Stimulated activated CD8-positive, alpha-beta memory T cell treated with anti-CD3 and anti-CD28 coated beads, Interleukin-12 subunit alpha, Interleukin-12 subunit beta, amount 100 ng/mL, for 4 hours (primary cell): ENCODE data around the gene INO80D.
"Not testable (repeated sequence)": the region's sequence is repeated elsewhere in the genome, so short reads cannot be mapped to it uniquely, and the experiment has no call there.

ENCODE experiments used
- DNase-seq: peaks from one replicate; pipeline ENCODE4 v3.0.0-alpha.2; 2020; ENCODE audit warnings: low read depth

The INO80D gene, protein sequence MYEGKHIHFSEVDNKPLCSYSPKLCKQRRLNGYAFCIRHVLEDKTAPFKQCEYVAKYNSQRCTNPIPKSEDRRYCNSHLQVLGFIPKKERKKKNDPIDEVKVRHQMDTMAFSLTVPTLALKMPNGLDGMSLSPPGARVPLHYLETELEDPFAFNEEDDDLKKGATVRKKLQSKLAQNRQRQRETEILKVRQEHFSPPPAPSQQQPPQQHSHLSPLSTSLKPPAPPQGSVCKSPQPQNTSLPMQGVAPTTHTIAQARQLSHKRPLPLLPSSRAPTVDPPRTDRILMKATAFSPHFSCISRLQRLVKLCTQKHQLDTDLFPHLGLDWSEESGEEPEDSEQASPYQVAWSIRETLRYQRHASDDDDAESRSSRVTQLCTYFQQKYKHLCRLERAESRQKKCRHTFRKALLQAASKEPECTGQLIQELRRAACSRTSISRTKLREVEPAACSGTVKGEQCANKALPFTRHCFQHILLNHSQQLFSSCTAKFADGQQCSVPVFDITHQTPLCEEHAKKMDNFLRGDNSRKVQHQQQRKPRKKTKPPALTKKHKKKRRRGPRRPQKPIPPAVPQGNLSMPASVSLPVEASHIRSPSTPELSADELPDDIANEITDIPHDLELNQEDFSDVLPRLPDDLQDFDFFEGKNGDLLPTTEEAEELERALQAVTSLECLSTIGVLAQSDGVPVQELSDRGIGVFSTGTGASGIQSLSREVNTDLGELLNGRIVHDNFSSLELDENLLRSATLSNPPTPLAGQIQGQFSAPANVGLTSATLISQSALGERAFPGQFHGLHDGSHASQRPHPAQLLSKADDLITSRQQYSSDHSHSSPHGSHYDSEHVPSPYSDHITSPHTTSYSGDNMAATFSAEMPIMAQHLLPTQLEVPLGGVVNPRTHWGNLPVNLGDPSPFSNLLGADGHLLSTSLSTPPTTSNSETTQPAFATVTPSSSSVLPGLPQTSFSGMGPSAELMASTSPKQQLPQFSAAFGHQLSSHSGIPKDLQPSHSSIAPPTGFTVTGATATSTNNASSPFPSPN

DNA sequence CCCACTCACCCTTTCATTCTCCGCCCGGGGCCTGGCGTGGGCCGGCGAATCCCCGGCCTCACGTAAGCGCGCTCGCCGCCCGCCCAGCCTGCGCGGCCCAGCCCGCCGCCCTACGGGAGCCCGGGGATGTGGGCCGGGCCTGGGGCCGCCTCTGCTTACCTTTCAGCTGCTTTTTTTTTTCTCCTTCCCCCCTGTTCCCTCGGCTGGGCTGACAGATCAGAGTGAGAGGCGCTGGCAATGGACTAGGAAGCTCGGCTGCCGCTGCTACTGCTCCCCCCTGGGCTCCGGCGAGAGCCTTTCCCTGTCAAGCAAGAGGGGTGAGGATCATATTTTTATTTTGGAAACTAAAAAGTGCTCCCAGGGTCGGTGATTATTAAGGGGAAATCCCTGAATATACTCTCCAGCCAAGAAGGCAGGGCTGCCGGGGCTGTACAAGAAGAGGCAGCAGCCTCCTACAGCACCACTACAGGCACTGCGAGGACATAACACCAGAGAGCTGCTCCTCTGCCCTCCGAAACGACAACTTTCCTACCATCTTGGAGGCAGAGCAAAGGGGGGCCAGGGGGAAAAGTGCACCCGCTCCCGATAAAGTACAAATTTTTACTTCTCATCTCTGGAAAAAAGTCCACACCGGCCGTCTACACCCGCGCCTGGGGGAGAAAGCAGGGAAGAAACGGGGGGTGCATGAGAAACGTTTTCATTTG lies at the start of gene INO80D:
INO80D (minus strand) TSS at position 433 of the 704 bp plus-strand sequence. CDS start 23,158 bp downstream, outside the sequence.
- DNase-seq = peak; percentile 58

DNA sequence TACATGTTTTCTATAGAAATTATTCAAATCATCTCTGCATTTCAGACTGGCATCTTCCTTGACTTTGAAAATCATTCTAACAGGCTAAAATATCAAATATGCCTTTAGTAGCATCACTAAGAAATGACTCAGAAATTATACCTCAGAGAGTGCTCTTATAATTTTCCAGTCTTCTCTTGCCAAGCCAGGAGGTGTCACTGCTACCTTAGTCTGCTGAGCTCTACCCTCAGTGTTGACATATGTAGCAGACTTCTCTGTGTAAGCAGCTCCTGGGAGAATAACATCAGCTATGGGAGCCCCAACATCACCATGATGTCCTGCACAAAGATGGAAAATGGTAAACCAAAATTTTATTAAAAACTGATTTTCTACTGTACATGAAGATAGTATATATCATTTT lies 41.7 kb upstream of the INO80D start:
- no peak for DNase-seq

DNA sequence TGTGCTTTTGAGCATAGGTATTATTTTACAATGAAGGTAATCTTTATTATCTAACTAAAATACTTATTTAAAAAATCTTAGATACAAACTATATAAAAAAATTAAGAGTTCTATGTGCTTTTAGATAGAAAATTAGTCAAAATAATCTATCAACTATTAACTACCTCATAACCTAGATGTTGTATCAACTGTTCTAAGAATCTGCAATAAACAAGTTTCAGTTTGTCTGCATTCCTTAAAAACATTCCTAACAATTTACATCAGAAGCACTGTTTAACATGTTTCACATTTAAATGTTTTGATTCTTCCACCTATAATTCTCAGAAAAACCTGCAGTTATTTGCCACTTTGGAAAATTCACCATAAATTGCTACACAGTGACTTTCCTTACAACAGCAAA lies 39.9 kb upstream of the INO80D start:
- DNase-seq = no peak

DNA sequence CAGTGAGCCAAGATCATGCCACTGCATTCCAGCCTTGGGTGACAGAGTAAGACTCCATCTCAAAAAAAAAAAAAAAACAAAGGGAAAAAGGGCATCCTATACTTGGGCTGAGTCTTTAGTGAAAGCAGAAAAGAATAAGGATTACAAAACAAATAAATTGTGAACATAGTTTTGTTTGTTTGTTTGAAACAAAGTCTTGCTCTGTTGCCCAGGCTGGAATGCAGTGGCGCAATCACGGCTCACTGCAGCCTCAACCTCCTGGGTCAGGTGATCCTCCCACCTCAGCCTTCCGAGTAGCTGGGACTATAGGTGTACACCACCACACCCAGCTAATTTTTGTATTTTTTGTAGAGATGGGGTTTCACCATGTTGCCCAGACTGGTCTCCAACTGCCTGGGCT lies 36.6 kb upstream of the INO80D start:
- not testable (repeated sequence) for DNase-seq

DNA sequence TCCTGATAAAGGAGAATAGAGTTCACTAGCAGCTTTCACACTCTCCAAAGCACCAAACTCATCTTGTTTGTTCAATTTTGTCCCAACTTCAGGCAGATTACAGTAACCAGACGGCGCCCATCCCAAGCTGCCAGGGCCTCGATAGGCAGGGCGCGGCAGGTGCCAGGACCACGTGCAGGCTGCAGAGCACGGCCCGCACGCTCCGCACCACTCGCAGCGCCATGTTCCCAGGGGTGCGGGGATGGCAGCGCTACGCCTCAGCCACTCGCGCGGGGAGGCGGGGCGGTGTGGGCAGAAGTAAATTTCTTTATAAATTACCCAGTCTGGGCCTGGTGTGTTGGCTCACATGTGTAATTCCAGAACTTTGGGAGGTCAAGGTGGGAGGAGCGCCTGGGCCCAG lies 30.3 kb upstream of the INO80D start:
- no peak for DNase-seq

DNA sequence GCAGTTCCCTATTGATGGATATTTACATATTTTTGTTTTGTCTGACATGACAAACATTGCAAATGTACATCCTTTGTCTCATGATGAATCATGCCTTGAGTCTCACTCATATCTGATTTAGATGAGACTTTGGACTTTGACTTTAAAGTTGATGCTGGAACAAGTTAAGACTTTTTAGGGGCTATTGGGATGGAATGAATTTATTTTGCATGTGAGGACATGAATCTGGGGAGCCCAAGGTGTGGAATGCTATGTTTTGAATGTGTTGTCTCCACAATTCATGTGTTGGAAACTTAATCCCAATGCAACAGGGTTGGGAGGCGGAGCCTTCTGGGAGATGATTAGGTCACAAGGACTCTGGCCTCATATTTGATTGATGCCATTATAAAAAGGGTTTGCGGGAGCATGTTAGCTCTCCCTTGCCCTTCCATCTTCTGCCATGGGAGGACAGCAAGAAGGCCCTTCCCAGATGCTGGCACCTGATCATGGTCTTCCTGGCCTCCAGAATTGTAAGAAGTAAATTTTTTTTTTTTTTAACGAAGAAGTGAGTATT lies 29.1 kb upstream of the INO80D start:
- no peak for DNase-seq

DNA sequence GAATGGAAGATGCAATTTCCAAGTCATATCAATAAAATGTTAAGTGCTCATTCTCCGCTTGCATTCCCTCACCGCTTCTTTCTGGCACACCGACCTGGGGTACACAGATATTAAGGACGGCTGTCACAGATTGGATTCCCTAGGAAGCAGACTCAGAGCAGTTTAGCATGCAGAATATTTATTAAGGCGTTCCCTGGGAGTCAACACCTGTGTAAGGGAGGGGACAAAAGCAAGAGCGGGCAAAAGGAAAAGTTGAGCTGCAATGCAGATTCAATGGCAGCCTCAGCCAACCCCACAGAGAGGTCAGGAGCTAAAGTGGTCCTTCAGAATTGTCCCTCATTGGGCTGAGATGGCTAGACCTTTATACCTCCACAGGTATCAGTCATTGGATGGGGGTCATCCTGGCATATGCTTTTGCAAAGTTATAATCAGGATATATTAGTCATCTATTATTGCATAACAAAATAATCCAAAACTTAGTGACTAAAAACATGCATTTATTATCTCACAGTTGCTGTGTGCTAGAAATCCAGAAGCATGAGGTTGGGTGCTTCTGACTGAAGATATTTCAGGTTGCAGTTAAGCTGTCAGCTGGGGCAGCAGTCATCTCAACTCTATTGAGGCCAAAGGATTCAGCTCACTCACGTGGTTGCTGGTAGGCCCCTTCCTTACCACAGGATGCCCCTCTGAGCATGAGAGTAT lies 27.0 kb upstream of the INO80D start:
- no peak for DNase-seq

DNA sequence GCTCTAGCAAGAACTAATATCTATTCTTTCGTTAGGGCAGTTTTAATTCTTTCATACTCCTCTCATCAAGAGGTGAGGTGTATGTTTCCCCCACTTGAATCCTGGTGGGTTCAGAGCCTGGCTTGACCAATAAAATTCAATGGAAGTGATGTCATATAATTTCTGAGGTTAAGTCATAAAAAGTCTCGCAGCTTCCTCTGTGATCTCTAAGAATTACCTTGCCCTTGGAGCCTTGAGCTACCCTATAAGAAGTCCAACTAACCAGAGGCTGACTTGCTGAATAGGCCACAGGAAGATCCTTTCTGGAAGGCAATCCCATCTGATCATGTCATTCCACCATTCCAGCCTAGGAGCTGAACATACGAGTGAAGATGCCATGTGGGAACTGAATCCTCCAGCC lies 26.1 kb upstream of the INO80D start:
- DNase-seq = no peak

DNA sequence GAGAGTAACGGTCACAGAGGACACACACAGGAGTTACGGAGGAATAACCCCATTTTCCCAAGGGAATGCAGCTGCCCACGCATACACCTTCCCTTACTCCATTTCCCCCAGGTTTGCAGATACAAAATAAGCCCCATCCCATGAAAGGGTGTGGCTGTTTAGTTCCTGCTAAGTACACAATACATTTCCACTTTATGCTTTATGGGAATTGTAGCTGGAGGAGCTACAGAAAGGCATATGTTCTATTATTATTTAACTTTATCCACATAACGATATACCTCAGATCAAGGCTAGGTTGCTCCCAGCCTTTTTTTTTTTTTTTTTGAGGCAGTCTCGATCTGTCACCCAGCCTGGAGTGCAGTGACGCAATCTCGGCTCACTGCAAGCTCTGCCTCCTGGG lies 22.7 kb upstream of the INO80D start:
- DNase-seq = no peak

DNA sequence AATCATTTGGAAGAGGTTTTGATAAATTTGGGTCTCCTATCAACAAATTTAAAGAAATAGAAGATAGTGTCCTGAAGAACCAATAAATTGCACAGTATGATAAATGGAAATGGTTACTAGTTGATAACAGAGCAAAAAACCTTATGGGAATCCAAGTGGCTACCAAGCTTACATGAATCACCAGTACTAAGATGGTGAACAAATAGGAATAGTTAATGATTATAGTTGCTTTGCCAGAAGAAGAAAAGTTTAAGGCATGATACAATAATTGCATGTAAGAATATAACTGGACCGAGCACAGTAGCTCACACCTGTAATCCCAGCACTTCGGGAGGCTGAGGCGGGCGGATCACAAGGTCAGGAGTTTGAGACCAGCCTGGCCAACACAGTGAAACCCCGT lies 19.6 kb upstream of the INO80D start:
- DNase-seq = no peak

DNA sequence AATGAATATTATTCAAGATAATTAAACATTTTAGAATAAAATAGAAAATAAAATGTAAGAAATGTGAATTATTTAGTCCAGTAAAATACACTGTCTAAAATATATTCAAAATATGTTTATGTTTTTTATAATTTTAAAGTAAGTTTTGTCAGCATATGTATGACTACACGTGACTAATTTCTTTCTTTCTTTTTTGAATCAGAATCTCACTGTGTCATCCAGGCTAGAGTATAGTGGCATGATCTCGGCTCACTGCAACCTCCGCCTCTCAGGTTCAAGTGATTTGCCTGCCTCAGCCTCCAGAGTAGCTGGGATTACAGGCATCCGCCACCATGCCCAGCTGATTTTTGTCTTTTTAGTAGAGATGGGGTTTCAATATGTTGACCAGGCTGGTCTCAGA lies 19.1 kb upstream of the INO80D start:
- DNase-seq = no peak

DNA sequence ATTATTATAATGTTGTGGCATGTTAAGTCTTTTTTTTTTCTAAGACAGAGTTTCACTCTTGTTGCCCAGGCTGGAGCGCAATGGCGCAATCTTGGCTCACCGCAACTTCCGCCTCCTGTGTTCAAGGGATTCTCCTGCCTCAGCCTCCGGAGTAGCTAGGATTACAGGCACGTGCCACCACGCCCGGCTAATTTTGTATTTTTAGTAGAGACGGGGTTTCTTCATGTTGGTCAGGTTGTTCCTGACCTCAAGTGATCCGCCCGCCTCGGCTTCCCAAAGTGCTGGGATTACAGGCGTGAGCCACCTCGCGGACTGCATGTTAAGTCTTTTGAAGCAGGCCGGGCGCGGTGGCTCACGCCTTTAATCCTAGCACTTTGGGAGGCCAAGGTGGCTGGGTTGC lies 12.9 kb upstream of the INO80D start:
- DNase-seq = not testable (repeated sequence)

DNA sequence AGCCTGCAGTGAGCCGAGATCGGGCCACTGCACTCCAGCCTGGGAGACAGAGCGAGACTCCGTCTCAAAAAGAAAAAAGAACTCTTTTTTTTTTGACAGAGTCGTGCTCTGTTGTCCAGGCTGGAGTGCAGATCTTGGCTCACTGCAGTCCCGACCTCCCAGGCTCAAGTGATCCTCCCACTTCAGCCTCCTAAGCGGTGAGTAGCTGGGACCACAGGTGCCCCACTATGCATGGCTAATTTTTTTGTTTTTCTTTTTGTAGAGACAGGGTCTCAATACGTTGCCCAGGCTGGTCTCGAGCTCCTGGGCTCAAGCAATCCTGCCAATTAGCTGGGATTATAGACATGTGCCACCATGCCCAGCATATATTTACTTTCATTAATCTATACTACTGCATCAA lies 12.5 kb upstream of the INO80D start:
- no peak for DNase-seq

DNA sequence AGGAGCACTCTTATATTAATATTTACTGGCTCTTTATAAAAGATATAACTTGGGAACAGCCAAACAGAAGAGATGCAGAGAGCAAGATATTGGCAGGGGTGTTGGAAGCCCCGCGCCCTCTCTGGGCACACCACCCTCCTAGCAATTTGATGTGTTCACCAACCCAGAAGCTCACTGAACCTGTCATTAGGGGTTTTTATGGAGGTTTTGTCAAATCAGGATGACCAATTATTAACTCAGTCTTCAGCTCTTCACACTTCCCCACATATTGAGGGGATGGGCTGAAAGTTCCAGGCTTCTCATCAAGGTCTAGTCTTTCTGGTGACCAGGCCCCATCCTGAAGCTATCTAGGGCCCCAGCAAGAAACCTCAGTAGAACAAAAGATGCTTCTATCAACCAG lies 10.9 kb upstream of the INO80D start:
- no peak for DNase-seq

DNA sequence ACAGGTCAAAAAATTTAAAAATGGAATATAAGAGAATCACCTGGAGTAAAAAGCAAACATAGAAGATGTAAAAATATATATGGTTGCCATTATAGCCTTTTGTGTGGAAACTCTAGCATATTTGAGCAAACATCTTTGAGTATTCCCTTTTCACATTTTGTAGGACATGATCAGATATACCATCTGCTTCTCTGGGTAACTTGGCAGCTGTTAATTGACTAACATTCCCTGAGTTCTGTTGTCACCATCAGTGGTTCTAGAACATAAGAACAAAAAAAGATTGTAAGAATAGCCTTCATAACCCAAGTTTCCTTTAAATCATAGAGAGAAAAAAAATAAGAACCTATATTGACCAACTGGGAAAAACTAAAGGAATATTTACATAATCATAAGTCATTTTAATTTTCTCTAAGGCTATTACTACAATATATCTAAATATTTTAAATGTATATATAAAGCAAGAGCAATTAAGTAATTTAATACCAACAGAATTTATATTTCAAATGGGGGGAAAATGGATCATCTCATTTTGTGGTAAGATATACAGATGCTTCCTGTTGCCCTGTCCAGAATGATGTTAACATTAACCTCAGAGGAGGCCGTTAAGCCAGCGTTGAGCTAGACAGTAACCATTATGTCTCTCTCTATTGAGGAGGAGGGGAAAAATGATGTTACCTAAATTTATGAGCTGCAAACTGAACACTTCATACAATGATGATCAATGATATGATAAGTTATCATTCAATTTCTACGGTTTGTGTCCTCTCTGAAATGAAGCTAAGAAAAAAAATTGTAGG lies 9.8 kb upstream of the INO80D start:
- no peak for DNase-seq

DNA sequence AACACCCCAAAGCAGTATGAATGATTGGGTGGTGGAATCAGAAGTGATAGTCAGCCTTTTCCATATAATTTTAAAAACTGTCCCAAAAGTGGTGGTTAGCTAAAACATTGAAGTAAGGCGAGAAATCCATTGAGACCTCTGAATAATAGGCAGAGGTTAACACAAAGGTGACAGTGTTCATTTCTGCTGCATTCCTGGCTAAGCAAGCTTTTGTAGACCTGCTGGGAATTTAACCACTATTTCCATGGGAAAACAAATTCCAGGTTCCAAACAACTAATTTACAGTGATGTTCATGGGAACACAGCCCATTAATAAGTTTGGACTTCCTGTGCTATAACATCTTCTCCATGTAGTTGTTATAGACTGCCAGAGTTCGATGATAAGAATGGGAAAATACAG lies 6.3 kb upstream of the INO80D start:
- DNase-seq = no peak

DNA sequence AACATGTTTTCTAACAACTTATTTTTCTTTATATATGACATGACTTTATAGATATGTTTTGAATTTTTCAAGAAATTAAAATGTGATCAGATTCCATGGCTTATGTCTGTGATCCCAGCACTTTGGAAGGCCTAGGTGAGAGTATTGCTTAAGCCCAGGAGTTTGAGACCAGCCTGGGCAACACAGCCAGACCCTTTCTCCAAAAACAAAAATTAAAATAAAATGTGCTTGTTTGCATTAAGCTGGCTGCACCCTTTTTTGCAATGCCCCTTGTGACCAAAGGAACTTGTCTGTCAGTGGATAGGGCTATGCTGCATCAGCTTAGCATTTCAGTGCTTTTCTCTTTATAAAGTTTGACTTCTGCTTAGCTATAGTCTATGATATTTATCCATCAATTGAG lies 2.3 kb upstream of the INO80D start:
- DNase-seq = no peak

DNA sequence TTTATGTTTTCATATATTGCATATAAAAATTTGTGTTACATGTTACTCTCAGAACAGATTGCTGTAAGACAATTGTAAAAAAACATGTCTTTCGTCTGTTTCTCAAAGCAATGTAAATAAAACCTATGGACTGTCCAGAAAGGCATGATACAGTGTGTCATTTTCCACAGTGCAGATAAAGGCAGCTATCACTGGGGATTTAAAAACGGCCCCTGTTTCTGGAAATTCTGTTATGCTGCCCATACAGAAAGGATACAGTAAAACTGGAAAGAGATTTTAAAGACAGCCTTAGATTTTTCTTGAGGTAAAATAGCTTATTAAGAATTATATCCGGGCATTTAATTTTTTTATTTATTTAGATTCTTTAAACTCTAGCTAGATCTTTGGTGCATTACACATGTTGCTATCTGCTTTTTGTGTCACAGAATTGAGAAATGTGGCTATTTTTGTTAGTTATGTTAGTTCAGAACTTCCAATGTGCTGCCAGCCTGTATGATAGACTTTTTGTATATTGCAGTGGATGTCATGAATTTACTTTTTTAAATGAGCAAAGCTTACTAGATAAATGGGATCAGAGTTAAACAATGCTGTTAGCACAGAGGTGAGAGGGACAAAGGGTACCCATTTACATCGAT lies 859 bp upstream of the INO80D start:
- no peak for DNase-seq

DNA sequence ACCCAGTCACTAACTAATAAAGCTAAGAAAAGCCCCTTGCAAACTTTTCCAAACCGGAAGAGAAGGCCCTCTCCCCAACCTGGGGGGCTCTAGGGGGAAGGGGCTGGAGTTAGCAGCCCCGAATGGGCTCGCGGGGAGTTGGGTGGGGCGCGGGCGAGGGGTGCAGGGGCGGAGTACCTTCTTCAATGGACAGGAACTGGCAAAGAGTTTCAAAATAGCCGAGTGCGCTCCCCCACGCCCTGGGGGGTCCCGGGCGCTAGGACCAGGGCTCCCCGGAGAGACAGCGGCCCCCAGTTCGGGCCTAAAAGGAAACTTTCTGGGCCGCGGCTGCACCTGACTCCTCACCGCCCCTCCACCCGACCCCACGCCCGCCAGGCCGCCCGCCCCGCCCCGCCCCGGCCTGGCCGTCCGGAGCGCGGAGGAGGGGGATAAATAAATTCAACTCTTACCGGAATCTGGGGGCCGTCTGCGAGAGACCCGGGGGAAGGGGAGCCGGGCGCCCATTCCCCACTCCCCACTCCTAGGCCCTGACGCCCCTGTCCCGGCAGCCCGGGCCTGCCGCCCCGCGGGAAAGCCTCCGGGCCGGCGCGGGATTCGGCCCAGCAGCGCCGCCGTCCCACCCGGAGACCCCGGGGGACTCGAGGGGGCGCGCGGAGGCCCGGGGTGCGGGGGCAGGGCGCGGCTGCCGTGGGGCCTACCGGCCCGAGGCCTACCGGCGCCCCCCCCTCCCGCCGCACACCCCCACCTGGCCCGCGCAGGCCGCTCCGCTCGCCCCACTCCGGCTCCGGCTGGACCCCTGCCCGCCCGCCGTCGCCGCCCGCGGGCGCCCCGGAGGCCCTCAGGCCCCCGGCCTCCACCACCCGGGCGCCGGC lies 868 bp downstream of the INO80D start:
- peak; percentile 25 for DNase-seq
